ENCODE measurements around the gene DQX1.

Gene DQX1

GRCh38 chr2:74558284-74559230 lies 32.5 kb upstream of the DQX1 start:
- TF ChIP-seq CTCF (IDR thresholded peaks at IDR 0.05; ENCODE audit: insufficient read depth, low read length): no peak
- peak; percentile 23; the same call in 1 of the 2 replicates for TF ChIP-seq POLR2AphosphoS5 (IDR thresholded peaks at IDR 0.05; ENCODE audit: low read depth)
- Histone ChIP-seq H3K27ac (replicated peaks) (peak overlapping the region; percentile 52), H3K4me3 (replicated peaks; ENCODE audit: insufficient read depth, low read length) (no peak overlapping the region), H3K27me3 (ENCODE audit: insufficient read depth, poor library complexity, severe bottlenecking) (no peaks in the 10 kb centered on the region)
- peak in 1 of 2 experiments; percentile 46 for DNase-seq (ENCODE audit: low read depth in 1 of 2, low spot score in 1 of 2)

GRCh38 chr2:74556831-74557370 lies 30.9 kb upstream of the DQX1 start:
- no peak for TF ChIP-seq CTCF (IDR thresholded peaks at IDR 0.05; ENCODE audit: insufficient read depth, low read length)
- TF ChIP-seq REST (IDR thresholded peaks at IDR 0.05; ENCODE audit: insufficient replicate concordance, low read depth): no peak
- TF ChIP-seq SPI1 (IDR thresholded peaks at IDR 0.05; ENCODE audit: borderline replicate concordance, low read depth): no peak
- TF ChIP-seq POLR2AphosphoS5 (IDR thresholded peaks at IDR 0.05; ENCODE audit: low read depth): no peak; the same call in 1 of the 2 replicates
- no peak for TF ChIP-seq GABPA (IDR thresholded peaks at IDR 0.05; ENCODE audit: low read depth)
- DNase-seq (ENCODE audit: low read depth in 1 of 2, low spot score in 1 of 2): no peak
- Histone ChIP-seq H3K27ac (replicated peaks) (peak overlapping the region; percentile 94; the same call in 1 of the 2 replicates), H3K4me3 (replicated peaks; ENCODE audit: insufficient read depth, low read length) (no peak overlapping the region), H3K27me3 (ENCODE audit: insufficient read depth, poor library complexity, severe bottlenecking) (no peaks in the 10 kb centered on the region)

- Histone ChIP-seq H3K27ac (replicated peaks) (peak overlapping the region; percentile 94), H3K4me3 (replicated peaks; ENCODE audit: insufficient read depth, low read length) (peak overlapping the region; percentile 84), H3K27me3 (ENCODE audit: insufficient read depth, poor library complexity, severe bottlenecking) (no peaks in the 10 kb centered on the region)
- DNase-seq (ENCODE audit: low read depth in 1 of 2, low spot score in 1 of 2): no peak
- TF ChIP-seq SPI1 (IDR thresholded peaks at IDR 0.05; ENCODE audit: borderline replicate concordance, low read depth): no peak
- TF ChIP-seq GABPA (IDR thresholded peaks at IDR 0.05; ENCODE audit: low read depth): no peak
- no peak for TF ChIP-seq REST (IDR thresholded peaks at IDR 0.05; ENCODE audit: insufficient replicate concordance, low read depth)
- TF ChIP-seq CTCF (IDR thresholded peaks at IDR 0.05; ENCODE audit: insufficient read depth, low read length): no peak
- TF ChIP-seq POLR2AphosphoS5 (IDR thresholded peaks at IDR 0.05; ENCODE audit: low read depth): no peak
Observed at GRCh38 chr2:74556159-74556558, 30.1 kb upstream of the DQX1 start.

All from HL-60 (cell line).